GM19043 (cell line): ENCODE measurements around the gene PRKG1.

Experiments
- ATAC-seq: cut with Tn5 transposase; IDR thresholded peaks from one replicate; pipeline ENCODE4 v1.9.1; 2021; ENCODE audit warnings: low read depth; ENCODE audit not compliant: unreplicated experiment

PRKG1 gene

GRCh38 chr10:51832652-51833383 is 758.5 kb downstream of the PRKG1 start:
- no peak for ATAC-seq

- ATAC-seq, result no peak
These were observed 760.3 kb downstream of the PRKG1 start for GRCh38 chr10:51834548-51834947.

GRCh38 chr10:51838471-51838870 is 764.2 kb downstream of the PRKG1 start:
- ATAC-seq, result no peak

GRCh38 chr10:51843966-51844365 is 769.7 kb downstream of the PRKG1 start:
- no peak for ATAC-seq

- ATAC-seq, result peak; percentile 63
These were observed 772.7 kb downstream of the PRKG1 start for GRCh38 chr10:51846856-51847506.

- no peak for ATAC-seq
These were observed 778.0 kb downstream of the PRKG1 start for GRCh38 chr10:51852297-51852696.

GRCh38 chr10:51857305-51857704 is 783.0 kb downstream of the PRKG1 start:
- no peak for ATAC-seq

GRCh38 chr10:51860257-51860656 is 786.0 kb downstream of the PRKG1 start:
- ATAC-seq, result peak; percentile 62

GRCh38 chr10:51861051-51861450 is 786.8 kb downstream of the PRKG1 start:
- no peak for ATAC-seq

- no peak for ATAC-seq
These were observed 787.4 kb downstream of the PRKG1 start for GRCh38 chr10:51861731-51862130.

- no peak for ATAC-seq
These were observed 787.9 kb downstream of the PRKG1 start for GRCh38 chr10:51862149-51862548.

GRCh38 chr10:51867956-51868355 is 793.7 kb downstream of the PRKG1 start:
- ATAC-seq, result no peak

- no peak for ATAC-seq
These were observed 799.8 kb downstream of the PRKG1 start for GRCh38 chr10:51874131-51874530.

- no peak for ATAC-seq
These were observed 801.3 kb downstream of the PRKG1 start for GRCh38 chr10:51875610-51876009.

GRCh38 chr10:51876503-51876902 is 802.2 kb downstream of the PRKG1 start:
- ATAC-seq, result no peak

- ATAC-seq, result no peak
These were observed 802.7 kb downstream of the PRKG1 start for GRCh38 chr10:51876979-51877378.

- no peak for ATAC-seq
These were observed 803.3 kb downstream of the PRKG1 start for GRCh38 chr10:51877636-51878035.

GRCh38 chr10:51878695-51879094 is 804.4 kb downstream of the PRKG1 start:
- ATAC-seq, result peak; percentile 17

GRCh38 chr10:51879238-51879637 is 805.0 kb downstream of the PRKG1 start:
- ATAC-seq, result peak; percentile 78

GRCh38 chr10:51881213-51881612 is 806.9 kb downstream of the PRKG1 start:
- no peak for ATAC-seq

- no peak for ATAC-seq
These were observed 812.3 kb downstream of the PRKG1 start for GRCh38 chr10:51886438-51887068.

GRCh38 chr10:51888263-51888662 is 814.0 kb downstream of the PRKG1 start:
- ATAC-seq, result no peak
